Chondrocyte (in vitro differentiated cells): Measurements from ENCODE around the gene CNTFR. TPM values are rescaled to one million over a fixed set of nuclear protein-coding genes. Genes with fewer than 3 reads are reported as not detected.

Experiments used
- DNase-seq: peaks from one replicate; pipeline ENCODE4 v3.0.0; 2021; ENCODE audit warnings: mixed read lengths, low spot score
- H3K27ac Mint-ChIP-seq: one replicate; pipeline ENCODE4 v1.8.0; 2021; ENCODE audit warnings: mild to moderate bottlenecking, moderate library complexity, mixed read lengths; ENCODE audit not compliant: unreplicated experiment
- H3K27me3 Mint-ChIP-seq: 2 replicates; pipeline ENCODE4 v1.8.0; 2021; ENCODE audit warnings: low read depth, mixed read lengths
- H3K36me3 Mint-ChIP-seq: 2 replicates; pipeline ENCODE4 v1.8.0; 2021; ENCODE audit warnings: low read depth, mixed read lengths
- H3K4me1 Mint-ChIP-seq: 2 replicates; pipeline ENCODE4 v1.8.0; 2021; ENCODE audit warnings: low read depth, mild to moderate bottlenecking, mixed read lengths
- H3K4me3 Mint-ChIP-seq: one replicate; pipeline ENCODE4 v1.8.0; 2021; ENCODE audit warnings: mild to moderate bottlenecking, moderate library complexity, mixed read lengths; ENCODE audit not compliant: unreplicated experiment
- H3K9me3 Mint-ChIP-seq: 2 replicates; pipeline ENCODE4 v1.8.0; 2021; ENCODE audit warnings: low read depth, mixed read lengths
- total RNA-seq: library from RNA; stranded (reverse); gene quantifications from 3 replicates; pipeline ENCODE4 v1.2.1, GENCODE V29; 2021
- TF ChIP-seq, protein P1 (sequence below): fragments of 200-600 bp; sonication (generic); IDR thresholded peaks from 2 replicates; pipeline ENCODE4 v1.5.0; 2021; ENCODE audit warnings: antibody characterized with exemption, mild to moderate bottlenecking, moderate library complexity

The CNTFR gene
- total RNA-seq, 1 donor from 2014 or later, result 0.12 TPM

GRCh38 chr9:34611811-34612787 lies 22.6 kb upstream of the CNTFR start, which contains the start of gene RPP25L:
RPP25L (minus strand) TSS chr9:34612097; CDS start chr9:34611296, 801 bp downstream.
- Mint-ChIP-seq H3K36me3 (peaks cover 5% of the 10 kb centered on the region), H3K27me3 (no peaks in the 10 kb centered on the region), H3K27ac (peak within 1 kb of the TSS; percentile 87), H3K4me1 (peaks cover 19% of the 10 kb centered on the region), H3K4me3 (peak within 1 kb of the TSS; percentile 75), H3K9me3 (no peaks in the 10 kb centered on the region)
- DNase-seq, result no peak
- TF ChIP-seq, protein P1, sequence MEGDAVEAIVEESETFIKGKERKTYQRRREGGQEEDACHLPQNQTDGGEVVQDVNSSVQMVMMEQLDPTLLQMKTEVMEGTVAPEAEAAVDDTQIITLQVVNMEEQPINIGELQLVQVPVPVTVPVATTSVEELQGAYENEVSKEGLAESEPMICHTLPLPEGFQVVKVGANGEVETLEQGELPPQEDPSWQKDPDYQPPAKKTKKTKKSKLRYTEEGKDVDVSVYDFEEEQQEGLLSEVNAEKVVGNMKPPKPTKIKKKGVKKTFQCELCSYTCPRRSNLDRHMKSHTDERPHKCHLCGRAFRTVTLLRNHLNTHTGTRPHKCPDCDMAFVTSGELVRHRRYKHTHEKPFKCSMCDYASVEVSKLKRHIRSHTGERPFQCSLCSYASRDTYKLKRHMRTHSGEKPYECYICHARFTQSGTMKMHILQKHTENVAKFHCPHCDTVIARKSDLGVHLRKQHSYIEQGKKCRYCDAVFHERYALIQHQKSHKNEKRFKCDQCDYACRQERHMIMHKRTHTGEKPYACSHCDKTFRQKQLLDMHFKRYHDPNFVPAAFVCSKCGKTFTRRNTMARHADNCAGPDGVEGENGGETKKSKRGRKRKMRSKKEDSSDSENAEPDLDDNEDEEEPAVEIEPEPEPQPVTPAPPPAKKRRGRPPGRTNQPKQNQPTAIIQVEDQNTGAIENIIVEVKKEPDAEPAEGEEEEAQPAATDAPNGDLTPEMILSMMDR, result no peak

GRCh38 chr9:34611251-34611810 lies 21.8 kb upstream of the CNTFR start:
- H3K27ac Mint-ChIP-seq, result peak overlapping the region; percentile 58
- no peaks in the 10 kb centered on the region for H3K9me3 Mint-ChIP-seq
- DNase-seq, result no peak
- H3K4me1 Mint-ChIP-seq, result peaks cover 19% of the 10 kb centered on the region
- peaks cover 2% of the 10 kb centered on the region for H3K36me3 Mint-ChIP-seq
- TF ChIP-seq, protein P1, result no peak
- H3K4me3 Mint-ChIP-seq, result peak overlapping the region; percentile 75
- no peaks in the 10 kb centered on the region for H3K27me3 Mint-ChIP-seq

- H3K4me1 Mint-ChIP-seq, result peaks cover 19% of the 10 kb centered on the region
- TF ChIP-seq, protein P1, result no peak
- H3K9me3 Mint-ChIP-seq, result no peaks in the 10 kb centered on the region
- no peaks in the 10 kb centered on the region for H3K27me3 Mint-ChIP-seq
- H3K4me3 Mint-ChIP-seq, result no peak overlapping the region
- no peak overlapping the region for H3K27ac Mint-ChIP-seq
- DNase-seq, result no peak
- H3K36me3 Mint-ChIP-seq, result no peaks in the 10 kb centered on the region
Measured at GRCh38 chr9:34610434-34611206, 21.1 kb upstream of the CNTFR start.

- Mint-ChIP-seq H3K9me3 (no peaks in the 10 kb centered on the region), H3K27ac (no peak overlapping the region), H3K36me3 (no peaks in the 10 kb centered on the region)
Measured at GRCh38 chr9:34607331-34607730, 17.8 kb upstream of the CNTFR start.

More at GRCh38 chr9:34607331-34607730, 17.8 kb upstream of the CNTFR start:
- H3K27me3 Mint-ChIP-seq, result peaks cover 6% of the 10 kb centered on the region
- no peak for DNase-seq
- no peak overlapping the region for H3K4me3 Mint-ChIP-seq
- peaks cover 10% of the 10 kb centered on the region for H3K4me1 Mint-ChIP-seq
- TF ChIP-seq, protein P1, result no peak
